Mesendoderm (in vitro differentiated cells): Measurements from ENCODE around the gene OMP.

Experiments used
- DNase-seq: peaks from one replicate; pipeline ENCODE4 v3.0.0; 2013
- H2AK5ac ChIP-seq: 2 replicates; pipeline ENCODE4 v1.6.1; 2013; ENCODE audit warnings: low read length, inconsistent platforms
- H2BK120ac ChIP-seq: 2 replicates; pipeline ENCODE4 v1.6.1; 2013; ENCODE audit warnings: low read depth, mild to moderate bottlenecking, low read length, moderate library complexity, mixed read lengths
- H2BK15ac ChIP-seq: replicated peaks from 2 replicates; pipeline ENCODE4 v1.6.1; 2013; ENCODE audit warnings: low read depth, mild to moderate bottlenecking, moderate library complexity
- H2BK5ac ChIP-seq: 2 replicates; pipeline ENCODE4 v1.6.1; 2013; ENCODE audit warnings: low read length, inconsistent platforms
- H3K18ac ChIP-seq: 2 replicates; pipeline ENCODE4 v1.6.1; 2013; ENCODE audit warnings: mild to moderate bottlenecking, low read length, mixed read lengths
- H3K23ac ChIP-seq: one replicate; pipeline ENCODE4 v1.6.1; 2013; ENCODE audit warnings: low read length
- H3K27ac ChIP-seq: 2 replicates; pipeline ENCODE4 v1.5.1; 2013; ENCODE audit warnings: low read depth, mild to moderate bottlenecking, inconsistent platforms, low read length, moderate library complexity
- H3K27me3 ChIP-seq: 2 replicates; pipeline ENCODE4 v1.6.1; 2013; ENCODE audit warnings: low read length, control low read depth, mild to moderate bottlenecking, inconsistent platforms; ENCODE audit not compliant: insufficient read depth, poor library complexity
- H3K36me3 ChIP-seq: 2 replicates; pipeline ENCODE4 v1.6.1; 2013; ENCODE audit warnings: low read length, inconsistent platforms; ENCODE audit not compliant: control insufficient read depth, insufficient read depth
- H3K4ac ChIP-seq: one replicate; pipeline ENCODE4 v1.6.1; 2013; ENCODE audit warnings: low read depth, mild to moderate bottlenecking, low read length, moderate library complexity
- H3K4me1 ChIP-seq: 2 replicates; pipeline ENCODE4 v1.6.1; 2013; ENCODE audit warnings: low read depth, low read length, inconsistent platforms; ENCODE audit not compliant: control insufficient read depth
- H3K4me2 ChIP-seq: 2 replicates; pipeline ENCODE4 v1.6.1; 2013; ENCODE audit warnings: low read length
- H3K4me3 ChIP-seq: 2 replicates; pipeline ENCODE4 v1.5.1; 2013; ENCODE audit warnings: mild to moderate bottlenecking, low read length
- H3K56ac ChIP-seq: one replicate; pipeline ENCODE4 v1.6.1; 2013; ENCODE audit warnings: low read length
- H3K79me1 ChIP-seq: 2 replicates; pipeline ENCODE4 v1.6.1; 2013; ENCODE audit warnings: low read length, inconsistent platforms
- H3K79me2 ChIP-seq: 2 replicates; pipeline ENCODE4 v1.6.1; 2013; ENCODE audit warnings: mild to moderate bottlenecking, low read length; ENCODE audit not compliant: control insufficient read depth, insufficient read depth
- H3K9ac ChIP-seq: 2 replicates; pipeline ENCODE4 v1.6.1; 2013; ENCODE audit warnings: low read length, inconsistent platforms
- H4K5ac ChIP-seq: one replicate; pipeline ENCODE4 v1.6.1; 2013; ENCODE audit warnings: low read length
- H4K8ac ChIP-seq: one replicate; pipeline ENCODE4 v1.6.1; 2013; ENCODE audit warnings: low read depth, mild to moderate bottlenecking, control low read depth, low read length, moderate library complexity
- WGBS: extraction: QIAGEN DNeasy Blood & Tissue Kit; methylation state at CpG from one replicate; pipeline ENCODE4 v1.1.7; 2013; ENCODE audit warnings: low lambda C conversion rate, missing lambda C conversion rate; ENCODE audit not compliant: insufficient coverage; ENCODE audit errors: extremely low coverage; 5-methylcytosine and 5-hydroxymethylcytosine counted together

OMP gene

DNA sequence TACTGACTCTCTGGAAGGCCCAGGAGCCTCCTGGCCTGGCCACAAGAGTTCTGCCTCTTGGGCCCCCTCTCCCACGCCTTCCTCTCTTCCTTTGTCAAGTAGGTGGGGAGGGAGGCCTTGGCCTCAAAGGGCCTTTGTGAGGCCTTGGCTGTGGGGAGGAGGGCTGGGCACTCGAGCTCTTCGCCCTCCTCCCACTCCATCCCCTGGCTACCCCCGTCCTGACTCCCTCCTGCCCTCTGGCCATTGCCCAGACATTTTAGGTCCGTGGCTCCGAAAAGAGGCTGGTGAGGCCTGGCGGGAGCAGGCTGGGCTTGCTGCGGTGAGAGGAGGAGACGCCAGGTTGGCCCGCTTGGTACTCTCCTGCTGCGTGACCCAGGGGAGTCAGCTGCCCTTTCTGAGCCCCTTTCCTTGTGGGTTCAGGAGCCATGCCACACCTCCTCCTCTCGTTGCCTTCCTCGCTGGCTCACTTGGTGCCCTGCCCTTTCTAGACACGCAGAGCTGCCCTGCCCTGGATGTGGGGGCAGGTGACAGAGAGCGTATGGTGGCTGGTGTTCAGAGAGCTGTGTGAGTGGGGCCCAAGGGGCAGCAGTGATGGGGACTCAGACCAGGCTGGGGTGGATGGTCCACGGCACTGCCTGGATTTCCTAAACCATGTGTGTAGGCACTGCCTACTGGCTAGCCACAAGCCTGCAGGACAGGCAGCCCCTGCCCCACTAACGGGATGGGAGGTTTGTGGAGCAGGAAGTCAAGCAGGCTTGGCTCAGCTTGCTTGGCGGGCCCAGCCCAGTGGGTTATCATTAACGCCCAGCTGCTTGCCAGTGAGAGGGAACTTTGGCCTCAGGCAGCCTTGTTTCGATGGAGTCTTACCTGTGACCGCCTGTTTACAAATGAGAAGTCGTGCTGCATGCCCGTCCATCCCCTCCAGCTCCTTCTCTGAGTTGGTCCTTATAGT is 15.8 kb upstream of the OMP start:
- H2BK15ac ChIP-seq = no peak overlapping the region
- DNase-seq = peak; percentile 27
- peaks cover 3% of the 10 kb centered on the region for H3K4me1 ChIP-seq
- H3K4ac ChIP-seq = no peak overlapping the region
- no peaks in the 10 kb centered on the region for H3K27me3 ChIP-seq
- no peaks in the 10 kb centered on the region for H3K36me3 ChIP-seq
- H4K5ac ChIP-seq = no peak overlapping the region
- no peak overlapping the region for H3K27ac ChIP-seq
- no peak overlapping the region for H3K18ac ChIP-seq
- H2BK5ac ChIP-seq = no peak overlapping the region
- H3K4me3 ChIP-seq = no peak overlapping the region
- H3K56ac ChIP-seq = peak overlapping the region; percentile 62
- no peak overlapping the region for H3K4me2 ChIP-seq
- no peak overlapping the region for H4K8ac ChIP-seq
- H3K79me1 ChIP-seq = no peaks in the 10 kb centered on the region
- H2AK5ac ChIP-seq = no peak overlapping the region
- no peaks in the 10 kb centered on the region for H3K79me2 ChIP-seq
- no peak overlapping the region for H3K23ac ChIP-seq
- H3K9ac ChIP-seq = no peak overlapping the region
- H2BK120ac ChIP-seq = no peak overlapping the region
- no CpG with 5 or more reads among the region's 23 CpGs for WGBS

DNA sequence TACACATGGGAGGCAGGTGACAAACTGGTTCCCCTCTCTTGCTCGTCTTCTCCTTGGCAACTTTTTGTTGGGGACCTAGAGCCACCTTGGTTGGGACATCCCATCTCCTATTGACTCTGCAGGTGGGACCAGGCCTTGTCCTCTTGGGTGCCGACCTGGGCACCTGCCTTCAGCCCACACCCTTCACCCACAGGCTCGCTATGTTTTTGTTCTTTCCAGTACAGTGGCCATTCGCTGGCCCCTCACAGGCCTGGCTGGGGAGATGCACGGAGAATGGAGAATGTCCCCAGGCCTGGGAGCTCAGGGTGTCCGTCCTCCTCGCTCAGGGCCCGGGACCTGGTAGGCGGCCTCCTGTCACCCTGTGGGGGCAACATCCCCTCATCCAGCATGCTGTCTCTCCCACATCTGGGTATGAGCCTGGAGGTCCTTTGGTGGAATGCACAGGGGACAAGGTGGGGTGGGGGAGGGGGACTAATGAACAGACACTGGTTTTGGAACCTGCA is 14.9 kb upstream of the OMP start:
- no peak overlapping the region for H3K27ac ChIP-seq
- no CpG with 5 or more reads among the region's 9 CpGs for WGBS

GRCh38 chr11:77088236-77089003 is 14.2 kb upstream of the OMP start:
- Histone ChIP-seq H2BK120ac (no peak overlapping the region), H3K23ac (no peak overlapping the region), H2AK5ac (no peak overlapping the region), H3K56ac (no peak overlapping the region), H3K27me3 (no peaks in the 10 kb centered on the region), H3K9ac (no peak overlapping the region), H3K4me3 (no peak overlapping the region), H3K36me3 (no peaks in the 10 kb centered on the region), H3K4me1 (peaks cover 3% of the 10 kb centered on the region), H3K79me1 (no peaks in the 10 kb centered on the region), H3K18ac (no peak overlapping the region), H4K8ac (no peak overlapping the region), H2BK5ac (no peak overlapping the region), H3K79me2 (no peaks in the 10 kb centered on the region), H3K4ac (no peak overlapping the region), H3K27ac (no peak overlapping the region), H2BK15ac (no peak overlapping the region), H4K5ac (no peak overlapping the region), H3K4me2 (no peak overlapping the region)
- no peak for DNase-seq
- no CpG with 5 or more reads among the region's 11 CpGs for WGBS

More for the DNA sequence above, 14.9 kb upstream of the OMP start:
- Histone ChIP-seq H3K9ac (no peak overlapping the region), H3K18ac (no peak overlapping the region), H4K5ac (no peak overlapping the region), H3K36me3 (no peaks in the 10 kb centered on the region), H3K4me2 (no peak overlapping the region), H3K23ac (no peak overlapping the region), H2BK15ac (no peak overlapping the region), H3K4me3 (no peak overlapping the region), H3K56ac (no peak overlapping the region), H3K79me2 (no peaks in the 10 kb centered on the region), H3K79me1 (no peaks in the 10 kb centered on the region), H4K8ac (no peak overlapping the region), H2BK120ac (no peak overlapping the region), H3K27me3 (no peaks in the 10 kb centered on the region), H2BK5ac (no peak overlapping the region), H2AK5ac (no peak overlapping the region), H3K4ac (no peak overlapping the region), H3K4me1 (peaks cover 3% of the 10 kb centered on the region)
- DNase-seq = no peak

DNA sequence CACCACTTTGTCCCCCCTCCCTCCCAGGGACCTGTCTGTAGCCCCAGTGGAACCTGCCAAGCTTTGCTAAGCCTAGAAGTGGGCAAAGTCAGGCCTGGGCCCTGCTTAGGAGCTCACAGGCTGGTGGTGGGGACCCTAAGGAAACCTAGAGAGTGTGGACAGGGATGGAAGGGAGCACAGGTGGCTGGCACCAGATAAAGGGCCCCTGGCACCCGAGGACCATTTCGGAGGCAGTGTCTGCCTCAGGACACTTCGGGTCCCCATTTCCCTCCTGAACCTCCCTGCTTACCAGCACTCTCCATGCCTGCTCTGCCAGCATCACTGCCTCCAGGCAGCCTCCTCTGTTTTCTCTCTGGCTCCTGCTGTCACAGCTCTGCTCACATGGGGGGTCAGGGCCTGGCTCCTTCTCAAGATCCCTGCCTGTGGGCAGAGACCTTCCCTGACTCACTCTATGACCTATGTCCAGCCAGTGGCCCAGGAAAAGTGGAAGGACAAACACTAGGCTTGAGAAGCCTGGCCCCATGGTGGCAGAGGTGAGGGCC is 13.6 kb upstream of the OMP start:
- no peak overlapping the region for H3K9ac ChIP-seq
- H3K18ac ChIP-seq = no peak overlapping the region
- no peak overlapping the region for H2BK120ac ChIP-seq
- no peak overlapping the region for H3K56ac ChIP-seq
- no peak for DNase-seq
- no peaks in the 10 kb centered on the region for H3K36me3 ChIP-seq
- H2BK15ac ChIP-seq = no peak overlapping the region
- peaks cover 3% of the 10 kb centered on the region for H3K4me1 ChIP-seq
- WGBS = no CpG with 5 or more reads among the region's 3 CpGs
- H3K4me2 ChIP-seq = no peak overlapping the region
- H3K4ac ChIP-seq = no peak overlapping the region
- no peak overlapping the region for H4K8ac ChIP-seq
- H3K23ac ChIP-seq = no peak overlapping the region
- H4K5ac ChIP-seq = no peak overlapping the region
- H2AK5ac ChIP-seq = no peak overlapping the region
- no peaks in the 10 kb centered on the region for H3K79me2 ChIP-seq
- no peaks in the 10 kb centered on the region for H3K27me3 ChIP-seq
- no peak overlapping the region for H2BK5ac ChIP-seq
- no peak overlapping the region for H3K4me3 ChIP-seq
- no peak overlapping the region for H3K27ac ChIP-seq
- no peaks in the 10 kb centered on the region for H3K79me1 ChIP-seq

DNA sequence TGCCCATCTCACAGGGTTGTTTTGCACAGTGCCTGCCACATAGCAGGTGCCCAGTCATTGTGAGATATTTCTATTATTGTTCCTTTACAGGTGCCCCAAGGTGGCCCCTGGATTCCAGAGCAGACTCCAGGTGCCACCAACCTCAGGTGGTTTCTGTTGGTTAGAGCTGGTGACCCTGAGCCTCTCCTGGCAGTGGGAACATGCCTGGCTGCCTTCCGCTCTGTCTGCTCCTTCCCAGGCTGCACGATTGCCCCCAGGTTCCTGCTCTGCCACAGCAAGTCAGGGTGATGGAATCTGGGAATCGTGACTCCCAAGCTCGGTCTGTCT is 12.6 kb upstream of the OMP start:
- Histone ChIP-seq H3K79me2 (no peaks in the 10 kb centered on the region), H3K4me2 (no peak overlapping the region), H3K4ac (no peak overlapping the region), H3K23ac (no peak overlapping the region), H3K4me1 (peaks cover 3% of the 10 kb centered on the region), H3K79me1 (no peaks in the 10 kb centered on the region), H3K9ac (no peak overlapping the region), H3K56ac (no peak overlapping the region), H2BK15ac (no peak overlapping the region), H4K8ac (no peak overlapping the region), H2AK5ac (no peak overlapping the region), H3K4me3 (no peak overlapping the region), H2BK120ac (no peak overlapping the region), H4K5ac (no peak overlapping the region), H3K18ac (no peak overlapping the region), H3K27me3 (no peaks in the 10 kb centered on the region), H3K36me3 (no peaks in the 10 kb centered on the region), H2BK5ac (no peak overlapping the region), H3K27ac (no peak overlapping the region)
- no peak for DNase-seq
- no CpG with 5 or more reads among the region's 4 CpGs for WGBS
